Prostate gland (tissue), 2 donors: ENCODE measurements around the gene IER3IP1.

Source experiments
- POLR2A ChIP-seq: fragments of 450-650 bp; IDR thresholded peaks from one replicate; pipeline ENCODE4 v1.6.1; 2016; ENCODE audit warnings: antibody characterized with exemption, mild to moderate bottlenecking
- POLR2AphosphoS5 ChIP-seq: sonication (generic); formaldehyde crosslinking; IDR thresholded peaks from one replicate; pipeline ENCODE4 v1.6.1; 2017; ENCODE audit warnings: antibody characterized with exemption
- TF ChIP-seq, protein P1 (sequence below), 4 experiments: fragments of 200-600 bp in 2 of 4; fragments of 450-650 bp in 2 of 4; sonication (generic) in 2 of 4; IDR thresholded peaks; 1 replicate in 3 of 4; 2 replicates in 1 of 4; pipeline ENCODE4 v1.5.1; 2016 to 2019; ENCODE audit warnings: antibody characterized with exemption in 4 of 4, mild to moderate bottlenecking in 2 of 4, moderate library complexity in 2 of 4

DNA sequence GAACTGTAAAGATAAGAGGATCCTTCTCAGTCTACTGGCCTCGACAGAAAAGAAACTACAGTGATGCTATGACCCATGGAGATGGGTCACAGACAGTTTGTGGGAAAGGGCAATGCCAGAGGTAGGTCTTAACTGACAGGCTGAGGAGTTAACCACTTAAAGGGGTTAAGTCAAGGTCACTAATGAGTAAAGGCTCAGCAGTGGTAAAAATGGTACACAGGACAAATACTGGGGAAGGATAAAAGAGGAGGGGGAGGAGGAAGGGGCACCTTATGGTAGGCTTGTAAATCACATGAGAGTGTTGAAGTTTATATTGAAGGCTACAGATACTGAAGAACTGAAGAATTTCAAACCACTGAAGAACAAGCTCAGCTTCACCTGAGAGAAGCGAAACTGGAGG, 9.9 kb downstream of the IER3IP1 start:
- TF ChIP-seq, protein P1, sequence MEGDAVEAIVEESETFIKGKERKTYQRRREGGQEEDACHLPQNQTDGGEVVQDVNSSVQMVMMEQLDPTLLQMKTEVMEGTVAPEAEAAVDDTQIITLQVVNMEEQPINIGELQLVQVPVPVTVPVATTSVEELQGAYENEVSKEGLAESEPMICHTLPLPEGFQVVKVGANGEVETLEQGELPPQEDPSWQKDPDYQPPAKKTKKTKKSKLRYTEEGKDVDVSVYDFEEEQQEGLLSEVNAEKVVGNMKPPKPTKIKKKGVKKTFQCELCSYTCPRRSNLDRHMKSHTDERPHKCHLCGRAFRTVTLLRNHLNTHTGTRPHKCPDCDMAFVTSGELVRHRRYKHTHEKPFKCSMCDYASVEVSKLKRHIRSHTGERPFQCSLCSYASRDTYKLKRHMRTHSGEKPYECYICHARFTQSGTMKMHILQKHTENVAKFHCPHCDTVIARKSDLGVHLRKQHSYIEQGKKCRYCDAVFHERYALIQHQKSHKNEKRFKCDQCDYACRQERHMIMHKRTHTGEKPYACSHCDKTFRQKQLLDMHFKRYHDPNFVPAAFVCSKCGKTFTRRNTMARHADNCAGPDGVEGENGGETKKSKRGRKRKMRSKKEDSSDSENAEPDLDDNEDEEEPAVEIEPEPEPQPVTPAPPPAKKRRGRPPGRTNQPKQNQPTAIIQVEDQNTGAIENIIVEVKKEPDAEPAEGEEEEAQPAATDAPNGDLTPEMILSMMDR (IDR thresholded peaks at IDR 0.05): no peak
- no peak for TF ChIP-seq POLR2A
- no peak for TF ChIP-seq POLR2AphosphoS5
